RWPE2 (cell line): ENCODE results near the gene PDE7B.

Experiments
- ATAC-seq: fragments of 200-7000 bp; cut with Tn5 transposase; 3 replicates; pipeline ENCODE4 v1.9.1; 2021; ENCODE audit warnings: low read depth
- DNase-seq: peaks from one replicate; pipeline ENCODE4 v3.0.0-alpha.2; 2020; ENCODE audit warnings: low spot score
- H3K27ac ChIP-seq: fragments of 450-650 bp; 2 replicates; pipeline ENCODE4 v1.5.1; 2017; ENCODE audit warnings: mild to moderate bottlenecking; ENCODE audit not compliant: poor library complexity, severe bottlenecking
- H3K27me3 ChIP-seq: fragments of 250-450 bp; sonication (Bioruptor Pico); 2 replicates; pipeline ENCODE4 v1.5.1; 2021; ENCODE audit warnings: mild to moderate bottlenecking, moderate library complexity; ENCODE audit not compliant: insufficient read depth, poor library complexity, severe bottlenecking
- H3K36me3 ChIP-seq: fragments of 250-450 bp; sonication (Bioruptor Pico); 2 replicates; pipeline ENCODE4 v1.5.1; 2020; ENCODE audit warnings: low read depth, mild to moderate bottlenecking, moderate library complexity
- H3K4me1 ChIP-seq: fragments of 250-450 bp; sonication (Bioruptor Pico); 2 replicates; pipeline ENCODE4 v1.5.1; 2021; ENCODE audit warnings: mild to moderate bottlenecking, moderate library complexity; ENCODE audit not compliant: insufficient read depth, poor library complexity, severe bottlenecking
- H3K4me3 ChIP-seq: fragments of 250-450 bp; sonication (Bioruptor Pico); 2 replicates; pipeline ENCODE4 v1.5.1; 2021; ENCODE audit warnings: mild to moderate bottlenecking, moderate library complexity; ENCODE audit not compliant: severe bottlenecking
- H3K9me3 ChIP-seq: fragments of 250-450 bp; sonication (Bioruptor Pico); 2 replicates; pipeline ENCODE4 v1.5.1; 2021; ENCODE audit warnings: mild to moderate bottlenecking, moderate library complexity; ENCODE audit not compliant: severe bottlenecking
- TF ChIP-seq, protein P1 (sequence below): fragments of 450-650 bp; IDR thresholded peaks from one replicate; pipeline ENCODE4 v1.5.1; 2017; ENCODE audit warnings: mild to moderate bottlenecking, moderate library complexity; ENCODE audit not compliant: poor library complexity, severe bottlenecking

Gene PDE7B

DNA sequence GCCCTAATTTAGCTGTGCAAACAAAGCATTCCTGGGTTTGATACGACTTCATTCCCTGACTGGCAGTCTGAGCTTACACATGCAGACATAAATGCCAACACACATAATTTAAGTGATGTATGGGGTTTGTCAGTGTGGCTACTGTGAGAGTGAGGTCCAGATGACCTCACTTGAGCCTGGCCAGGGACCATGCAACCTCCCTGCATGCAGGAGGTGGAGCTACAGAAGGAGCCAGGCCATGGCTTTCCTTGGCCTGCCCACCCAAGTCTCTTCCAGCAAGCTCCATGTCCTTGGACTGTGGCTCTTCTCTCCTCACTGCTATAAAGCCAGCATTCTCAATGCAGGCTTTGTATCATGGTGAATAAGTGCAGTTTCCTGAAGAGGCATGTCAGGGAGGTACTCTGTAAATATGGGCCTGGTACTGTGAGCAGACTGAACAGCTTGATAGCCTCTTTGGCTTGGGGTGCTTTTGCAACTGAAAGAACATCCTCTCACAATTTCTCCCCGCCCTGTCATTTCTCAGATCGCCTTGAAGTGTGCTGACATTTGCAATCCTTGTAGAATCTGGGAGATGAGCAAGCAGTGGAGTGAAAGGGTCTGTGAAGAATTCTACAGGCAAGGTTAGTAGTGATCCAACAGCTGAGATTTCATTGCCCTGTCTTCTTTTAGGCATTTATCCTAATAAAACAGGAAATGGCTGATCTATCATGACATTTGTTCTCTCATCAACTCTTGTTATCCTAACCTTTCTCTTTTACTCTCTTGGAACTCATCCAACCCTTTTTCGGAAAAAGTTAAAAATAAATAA is 329.4 kb downstream of the PDE7B start:
- DNase-seq (no peak), ATAC-seq (no peak)
- Histone ChIP-seq H3K4me1 (no peaks in the 10 kb centered on the region), H3K36me3 (no peaks in the 10 kb centered on the region), H3K9me3 (no peaks in the 10 kb centered on the region), H3K27me3 (peaks cover 3% of the 10 kb centered on the region), H3K27ac (no peak overlapping the region), H3K4me3 (no peak overlapping the region)
- TF ChIP-seq, protein P1, sequence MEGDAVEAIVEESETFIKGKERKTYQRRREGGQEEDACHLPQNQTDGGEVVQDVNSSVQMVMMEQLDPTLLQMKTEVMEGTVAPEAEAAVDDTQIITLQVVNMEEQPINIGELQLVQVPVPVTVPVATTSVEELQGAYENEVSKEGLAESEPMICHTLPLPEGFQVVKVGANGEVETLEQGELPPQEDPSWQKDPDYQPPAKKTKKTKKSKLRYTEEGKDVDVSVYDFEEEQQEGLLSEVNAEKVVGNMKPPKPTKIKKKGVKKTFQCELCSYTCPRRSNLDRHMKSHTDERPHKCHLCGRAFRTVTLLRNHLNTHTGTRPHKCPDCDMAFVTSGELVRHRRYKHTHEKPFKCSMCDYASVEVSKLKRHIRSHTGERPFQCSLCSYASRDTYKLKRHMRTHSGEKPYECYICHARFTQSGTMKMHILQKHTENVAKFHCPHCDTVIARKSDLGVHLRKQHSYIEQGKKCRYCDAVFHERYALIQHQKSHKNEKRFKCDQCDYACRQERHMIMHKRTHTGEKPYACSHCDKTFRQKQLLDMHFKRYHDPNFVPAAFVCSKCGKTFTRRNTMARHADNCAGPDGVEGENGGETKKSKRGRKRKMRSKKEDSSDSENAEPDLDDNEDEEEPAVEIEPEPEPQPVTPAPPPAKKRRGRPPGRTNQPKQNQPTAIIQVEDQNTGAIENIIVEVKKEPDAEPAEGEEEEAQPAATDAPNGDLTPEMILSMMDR: no peak

DNA sequence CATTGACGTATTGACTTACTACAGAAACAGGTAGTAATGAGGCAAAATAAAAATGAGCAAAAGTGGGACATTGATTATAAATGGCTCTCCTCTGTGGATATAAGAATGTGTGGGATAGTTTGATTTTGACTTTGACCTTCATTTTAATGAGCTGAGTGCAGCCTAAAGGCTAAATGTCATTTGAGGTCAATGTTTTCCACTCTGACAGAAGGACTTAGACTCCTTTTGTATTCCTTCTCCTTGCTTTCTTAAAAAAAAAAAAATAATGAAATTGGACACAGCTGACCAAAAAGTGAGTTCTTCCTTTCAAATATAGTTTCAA is 330.0 kb downstream of the PDE7B start:
- Histone ChIP-seq H3K9me3 (no peaks in the 10 kb centered on the region), H3K36me3 (no peaks in the 10 kb centered on the region), H3K27me3 (peaks cover 1% of the 10 kb centered on the region), H3K4me3 (no peak overlapping the region), H3K27ac (no peak overlapping the region), H3K4me1 (no peaks in the 10 kb centered on the region)
- DNase-seq (no peak), ATAC-seq (no peak)
- TF ChIP-seq, protein P1: no peak

DNA sequence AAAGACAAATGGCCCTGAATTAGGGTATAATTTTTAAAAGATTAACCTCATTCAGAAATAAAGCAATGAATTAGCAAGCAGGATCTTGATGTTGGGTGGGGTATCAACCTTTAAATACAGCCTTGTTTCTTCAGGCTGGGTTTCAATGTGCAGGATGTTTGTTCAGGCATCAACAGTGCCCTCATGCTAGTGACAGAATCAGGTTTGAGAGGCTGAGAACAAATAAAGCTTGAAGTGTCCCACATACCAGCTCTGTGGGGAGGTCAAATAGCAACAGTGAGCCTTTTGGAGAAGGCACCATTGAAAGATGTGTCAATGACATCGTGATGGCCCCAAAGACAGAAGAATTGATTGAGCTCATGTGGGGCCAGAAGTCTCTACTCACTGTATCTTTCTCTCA is 330.4 kb downstream of the PDE7B start:
- H3K4me1 ChIP-seq: no peaks in the 10 kb centered on the region
- no peaks in the 10 kb centered on the region for H3K9me3 ChIP-seq
- ATAC-seq (no peak), DNase-seq (no peak)
- no peaks in the 10 kb centered on the region for H3K27me3 ChIP-seq
- H3K36me3 ChIP-seq: no peaks in the 10 kb centered on the region
- no peak overlapping the region for H3K27ac ChIP-seq
- H3K4me3 ChIP-seq: no peak overlapping the region
- TF ChIP-seq, protein P1: no peak

DNA sequence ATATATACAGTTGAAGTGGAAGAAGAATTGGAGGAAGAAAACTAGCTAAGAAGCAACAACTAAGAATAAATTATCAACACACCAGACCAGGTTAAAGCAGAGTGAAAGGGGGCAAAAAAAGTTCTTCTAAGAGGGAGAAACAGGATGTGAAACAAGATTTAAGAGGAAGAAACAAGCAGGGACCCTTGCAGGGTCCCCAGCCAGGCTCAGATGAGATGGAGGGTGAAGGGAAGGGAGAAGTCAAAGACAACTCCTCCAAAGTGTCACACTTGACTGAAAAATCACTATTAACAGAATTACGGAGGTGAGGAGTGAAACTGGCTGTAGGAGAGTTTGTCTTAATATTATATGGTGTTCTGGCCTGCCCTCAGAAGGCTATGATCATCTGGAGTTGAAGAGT is 333.2 kb downstream of the PDE7B start:
- no peak for DNase-seq
- no peak for ATAC-seq
- Histone ChIP-seq H3K36me3 (no peaks in the 10 kb centered on the region), H3K9me3 (no peaks in the 10 kb centered on the region), H3K27ac (no peak overlapping the region), H3K4me1 (no peaks in the 10 kb centered on the region), H3K27me3 (no peaks in the 10 kb centered on the region), H3K4me3 (no peak overlapping the region)
- TF ChIP-seq, protein P1: no peak

GRCh38 chr6:136186363-136186762 is 334.9 kb downstream of the PDE7B start:
- no peak for DNase-seq
- Histone ChIP-seq H3K4me1 (no peaks in the 10 kb centered on the region), H3K9me3 (no peaks in the 10 kb centered on the region), H3K36me3 (no peaks in the 10 kb centered on the region), H3K4me3 (no peak overlapping the region), H3K27me3 (no peaks in the 10 kb centered on the region), H3K27ac (no peak overlapping the region)
- ATAC-seq: no peak
- TF ChIP-seq, protein P1: no peak
